Heart right ventricle (tissue), 16 donors: ENCODE results near the gene MYO3B. TPM values are rescaled to one million over a fixed set of nuclear protein-coding genes. Genes with fewer than 3 reads are reported as not detected.

Experiments
- ATAC-seq, 8 donors: fragments of 200-7000 bp; cut with Tn5 transposase; one replicate each; pipeline ENCODE4 v1.9.1; 2020; ENCODE audit warnings: mild to moderate bottlenecking in 8 of 8, moderate library complexity in 8 of 8, moderate number of reproducible peaks in 1 of 8
- DNase-seq, 2 donors: peaks; one replicate each; pipeline ENCODE4 v3.0.0-alpha.2; 2020
- H3K27ac ChIP-seq, 10 donors: fragments of 200-600 bp; sonication (generic) in 2 of 10; one replicate each; pipeline versions ENCODE4 v1.5.0 to v1.8.0; 2020 to 2022; ENCODE audit warnings: mild to moderate bottlenecking in 3 of 10
- H3K27me3 ChIP-seq, 7 donors: fragments of 200-600 bp; one replicate each; pipeline ENCODE4 v1.8.0; 2021 to 2022; ENCODE audit warnings: mild to moderate bottlenecking in 2 of 7
- H3K36me3 ChIP-seq, 9 donors: fragments of 200-600 bp; sonication (generic) in 1 of 9; one replicate each; pipeline versions ENCODE4 v1.5.0 to v1.8.0; 2020 to 2022; ENCODE audit warnings: mild to moderate bottlenecking in 2 of 9
- H3K4me1 ChIP-seq, 9 donors: fragments of 200-600 bp; sonication (generic) in 1 of 9; one replicate each; pipeline versions ENCODE4 v1.5.0 to v1.8.0; 2020 to 2022; ENCODE audit warnings: mild to moderate bottlenecking in 4 of 9
- H3K4me3 ChIP-seq, 10 donors: fragments of 200-600 bp; sonication (generic) in 2 of 10; one replicate each; pipeline versions ENCODE4 v1.5.0 to v1.8.0; 2020 to 2022; ENCODE audit warnings: mild to moderate bottlenecking in 7 of 10, moderate library complexity in 2 of 10
- H3K9me3 ChIP-seq, 11 donors: fragments of 200-600 bp in 10 of 11; sonication (generic) in 2 of 11; one replicate each; pipeline versions ENCODE4 v1.5.0 to v1.8.0; 2013 to 2022; ENCODE audit warnings: mild to moderate bottlenecking in 2 of 11, control low read depth in 1 of 11, moderate library complexity in 1 of 11
- WGBS, 2 donors: extraction: QIAGEN DNeasy Blood & Tissue Kit; methylation state at CpG; one replicate each; pipeline ENCODE4 v1.1.7; 2013; ENCODE audit warnings: inconsistent platforms in 1 of 2; 5-methylcytosine and 5-hydroxymethylcytosine counted together
- intact Hi-C, 10 donors: fragments of 100-400 bp; cut with DNase I; formaldehyde crosslinking; loops; one replicate each; pipeline versions ENCODE4 v1.11.1 to v1.14.2; 2022
- polyA plus RNA-seq, 2 donors: library from polyadenylated mRNA; stranded (reverse); fragments of 200-250 nt; gene quantifications; one replicate each; pipeline ENCODE4 v1.2.3, GENCODE V29; 2013
- total RNA-seq, 10 donors: library from RNA; stranded (reverse); fragmentation: NEBNext Ultra II Directional in 3 of 10; extraction: Animal tissue kit (Norgen Biotek cat#: 25700) in 3 of 10; gene quantifications; one replicate each; pipeline versions ENCODE4 v1.2.1 to v1.2.4, GENCODE V29; 2021 to 2023
- TF ChIP-seq, protein P1 (sequence below), 9 donors: fragments of 200-600 bp; sonication (generic) in 2 of 9; IDR thresholded peaks; one replicate each; pipeline versions ENCODE4 v1.5.0 to v1.8.0; 2021 to 2022; ENCODE audit warnings: antibody characterized with exemption in 9 of 9, mild to moderate bottlenecking in 5 of 9, moderate library complexity in 1 of 9
- donor health status: Arrhythmogenic right ventricular cardiomyopathy.
- donor health status: ischemic (EF 13 %, LVEDD 7.1; RV severe dilation, severe dysfunction).
- donor health status: healthy with polysubstance abuse.
- donor health status: DM: no; HTN: yes; CAD: no.
- donor health status: DM: no; HTN: no; CAD: no.
- donor health status: ischemic (EF 25% LVEDD 6.9; RV normal size, moderate dysfunction).
- donor health status: ischemic (EF 25% LVEDD 5.7; RV mildly dilated, moderate dysfunction).
- donor health status: healthy.
- donor health status: DM: yes; HTN: yes; CAD: no.
- donor health status: Ischemic cardiomyopathy.
- donor health status: ischemic (EF 35%, LVEDD 5.7; RV mildly dilated, moderate dysfunction).
- donor health status: nonischemic (EF 11% LVEDD 7.7; RV severe dilation, severe dysfunction).
- donor health status: DM: yes; HTN: yes; CAD: no.
- donor health status: PGD.
- donor health status: ischemic (EF 29% LVEDD 5.4; RV normal size, mild dysfunction).
- donor health status: nonischemic (EF 23%, LVEDD 6.1; RV moderate dilation, normal function).

The MYO3B gene
- total and polyA plus RNA-seq, 12 donors: 0.05 to 0.21 (median 0.09) TPM; not detected in 8

DNA sequence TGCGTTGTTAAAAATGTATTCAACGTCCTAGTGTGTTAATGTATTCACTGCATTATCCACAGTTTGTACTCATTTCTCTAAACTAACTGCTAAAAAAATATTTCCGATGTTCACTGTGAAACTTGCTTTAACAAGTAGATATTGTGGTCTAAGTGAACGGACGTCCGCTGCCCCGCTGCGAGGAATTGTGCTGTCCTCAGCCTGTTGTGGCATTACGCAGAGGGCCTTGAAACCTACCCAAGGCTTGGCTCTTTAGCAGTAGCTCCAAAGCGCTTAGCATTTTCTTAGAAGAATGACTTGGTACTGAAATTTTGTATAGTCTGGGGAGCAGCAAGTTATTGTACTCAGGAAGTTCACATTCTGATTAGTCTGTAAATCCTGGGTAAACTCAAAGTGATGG lies 400.7 kb downstream of the MYO3B start:
- Histone ChIP-seq H3K36me3 (no peaks in the 10 kb centered on the region), H3K9me3 (no peaks in the 10 kb centered on the region), H3K27ac (no peak overlapping the region), H3K4me3 (no peak overlapping the region), H3K27me3 (peaks cover 0 to 8% (median 0%) of the 10 kb centered on the region in 7 donors), H3K4me1 (no peaks in the 10 kb centered on the region)
- ATAC-seq (no peak), DNase-seq (no peak)
- intact Hi-C loops: no loop called here
- TF ChIP-seq, protein P1, sequence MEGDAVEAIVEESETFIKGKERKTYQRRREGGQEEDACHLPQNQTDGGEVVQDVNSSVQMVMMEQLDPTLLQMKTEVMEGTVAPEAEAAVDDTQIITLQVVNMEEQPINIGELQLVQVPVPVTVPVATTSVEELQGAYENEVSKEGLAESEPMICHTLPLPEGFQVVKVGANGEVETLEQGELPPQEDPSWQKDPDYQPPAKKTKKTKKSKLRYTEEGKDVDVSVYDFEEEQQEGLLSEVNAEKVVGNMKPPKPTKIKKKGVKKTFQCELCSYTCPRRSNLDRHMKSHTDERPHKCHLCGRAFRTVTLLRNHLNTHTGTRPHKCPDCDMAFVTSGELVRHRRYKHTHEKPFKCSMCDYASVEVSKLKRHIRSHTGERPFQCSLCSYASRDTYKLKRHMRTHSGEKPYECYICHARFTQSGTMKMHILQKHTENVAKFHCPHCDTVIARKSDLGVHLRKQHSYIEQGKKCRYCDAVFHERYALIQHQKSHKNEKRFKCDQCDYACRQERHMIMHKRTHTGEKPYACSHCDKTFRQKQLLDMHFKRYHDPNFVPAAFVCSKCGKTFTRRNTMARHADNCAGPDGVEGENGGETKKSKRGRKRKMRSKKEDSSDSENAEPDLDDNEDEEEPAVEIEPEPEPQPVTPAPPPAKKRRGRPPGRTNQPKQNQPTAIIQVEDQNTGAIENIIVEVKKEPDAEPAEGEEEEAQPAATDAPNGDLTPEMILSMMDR (IDR thresholded peaks at IDR 0.05): no peak
- WGBS, 2 donors: 94 to 95% methylated on average over 10 of the region's 10 CpGs

DNA sequence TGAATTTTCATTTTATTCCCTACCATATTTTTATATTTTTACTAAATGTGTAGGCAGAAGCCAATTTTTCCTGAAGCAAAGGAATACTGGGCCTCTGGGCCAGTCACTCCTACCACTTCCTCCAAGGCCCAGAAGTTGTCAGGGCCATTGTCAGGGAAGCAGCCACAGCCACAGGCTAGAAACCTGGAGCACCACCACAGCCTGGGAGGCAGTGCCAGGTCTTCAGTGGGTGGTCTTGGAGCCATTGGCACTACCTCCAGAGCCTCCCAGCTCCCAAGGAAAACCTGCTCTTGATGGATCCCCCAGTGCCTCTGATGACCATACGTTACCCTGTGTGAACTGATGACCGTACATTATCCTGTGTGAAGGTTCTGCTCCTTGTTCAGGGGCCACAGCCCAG lies 401.6 kb downstream of the MYO3B start:
- WGBS, 2 donors: 80 to 81% methylated on average over 2 of the region's 2 CpGs
- no peak for ATAC-seq
- H3K4me3 ChIP-seq: no peak overlapping the region
- no peak for DNase-seq
- peaks cover 0 to 2% (median 0%) of the 10 kb centered on the region in 7 donors for H3K27me3 ChIP-seq
- no peak overlapping the region for H3K27ac ChIP-seq
- H3K4me1 ChIP-seq: no peaks in the 10 kb centered on the region
- no peaks in the 10 kb centered on the region for H3K9me3 ChIP-seq
- intact Hi-C loops: no loop called here
- no peaks in the 10 kb centered on the region for H3K36me3 ChIP-seq
- TF ChIP-seq, protein P1 (IDR thresholded peaks at IDR 0.05): no peak

DNA sequence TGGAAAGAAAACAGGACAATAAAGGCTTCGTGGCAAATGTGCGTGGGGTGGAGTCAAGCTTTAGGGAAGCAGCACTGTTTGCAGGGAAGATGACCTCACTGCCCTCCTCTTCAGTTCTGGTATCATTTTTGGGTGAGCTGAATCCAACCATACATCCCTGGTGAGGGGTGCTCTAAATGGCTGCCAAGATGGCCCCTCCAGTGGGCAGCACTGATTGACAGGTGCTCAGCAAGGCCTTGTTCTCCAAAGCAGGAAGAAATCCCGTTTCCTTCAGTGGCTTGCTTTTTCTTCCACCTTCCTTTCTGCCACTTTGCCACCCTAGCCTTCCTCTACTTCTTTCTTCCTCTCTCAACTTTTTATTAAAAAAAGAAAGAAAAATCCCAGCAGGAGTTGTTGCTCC lies 404.4 kb downstream of the MYO3B start:
- H3K9me3 ChIP-seq: no peaks in the 10 kb centered on the region
- 83 to 87% methylated on average over 3 of the region's 3 CpGs for WGBS, 2 donors
- ATAC-seq (no peak), DNase-seq (no peak)
- intact Hi-C loops: no loop called here
- no peaks in the 10 kb centered on the region for H3K4me1 ChIP-seq
- H3K27ac ChIP-seq: no peak overlapping the region
- no peak overlapping the region for H3K4me3 ChIP-seq
- H3K36me3 ChIP-seq: no peaks in the 10 kb centered on the region
- H3K27me3 ChIP-seq: no peaks in the 10 kb centered on the region
- TF ChIP-seq, protein P1 (IDR thresholded peaks at IDR 0.05): no peak

- no peaks in the 10 kb centered on the region for H3K36me3 ChIP-seq
- intact Hi-C loops: no loop called here
- WGBS, 2 donors: 62 to 64% methylated on average over 8 of the region's 8 CpGs
- H3K9me3 ChIP-seq: no peaks in the 10 kb centered on the region
- no peak for ATAC-seq
- DNase-seq: no peak
- no peaks in the 10 kb centered on the region for H3K27me3 ChIP-seq
- no peak overlapping the region for H3K4me3 ChIP-seq
- no peak overlapping the region for H3K27ac ChIP-seq
- TF ChIP-seq, protein P1 (IDR thresholded peaks at IDR 0.05): no peak
- no peaks in the 10 kb centered on the region for H3K4me1 ChIP-seq
Observed at GRCh38 chr2:170582751-170583463, 405.0 kb downstream of the MYO3B start.
